ENCODE data around the gene KDR. TPM values are rescaled to one million over a fixed set of nuclear protein-coding genes. Genes with fewer than 3 reads are reported as not detected.

KDR gene
- polyA plus RNA-seq, 1 experiment, result not detected

GRCh38 chr4:55050418-55050950 is 74.9 kb downstream of the KDR start:
- Histone ChIP-seq H3K36me3 (ENCODE audit: control insufficient read depth, insufficient read depth, low read length) (no peaks in the 10 kb centered on the region), H3K27me3 (ENCODE audit: control insufficient read depth, insufficient read depth, low read length) (no peaks in the 10 kb centered on the region), H3K4me3 (ENCODE audit: low read depth, low read length) (no peak overlapping the region)
- no peak for TF ChIP-seq CTCF (IDR thresholded peaks at IDR 0.05; ENCODE audit: insufficient read depth, low read depth, low read length)
- DNase-seq (ENCODE audit: low read depth), result no peak
- ChIA-PET POLR2A (no interaction called here), CTCF (no interaction called here)

GRCh38 chr4:55038176-55038890 is 87.1 kb downstream of the KDR start:
- H3K4me3 ChIP-seq (ENCODE audit: low read depth, low read length), result no peak overlapping the region
- no peak for TF ChIP-seq CTCF (IDR thresholded peaks at IDR 0.05; ENCODE audit: insufficient read depth, low read depth, low read length)
- no peaks in the 10 kb centered on the region for H3K27me3 ChIP-seq (ENCODE audit: control insufficient read depth, insufficient read depth, low read length)
- H3K36me3 ChIP-seq (ENCODE audit: control insufficient read depth, insufficient read depth, low read length), result no peaks in the 10 kb centered on the region
- no peak for DNase-seq (ENCODE audit: low read depth)
- POLR2A ChIA-PET, result no interaction called here
- CTCF ChIA-PET, result interaction anchor here (1.4 kb wide), 1 partner anchor 11 kb away, joined by 4 read pairs; no protein-coding TSS in a partner anchor

- DNase-seq (ENCODE audit: low read depth), result no peak
- no peaks in the 10 kb centered on the region for H3K27me3 ChIP-seq (ENCODE audit: control insufficient read depth, insufficient read depth, low read length)
- no peak for TF ChIP-seq CTCF (IDR thresholded peaks at IDR 0.05; ENCODE audit: insufficient read depth, low read depth, low read length)
- no peaks in the 10 kb centered on the region for H3K36me3 ChIP-seq (ENCODE audit: control insufficient read depth, insufficient read depth, low read length)
- H3K4me3 ChIP-seq (ENCODE audit: low read depth, low read length), result no peak overlapping the region
- POLR2A ChIA-PET, result no interaction called here
- CTCF ChIA-PET, result interaction anchor here (1.4 kb wide), 1 partner anchor 10 kb away, joined by 4 read pairs; no protein-coding TSS in a partner anchor
Observed at GRCh38 chr4:55037728-55038127, 87.7 kb downstream of the KDR start.

GRCh38 chr4:55036405-55036804 is 89.0 kb downstream of the KDR start:
- no peak for DNase-seq (ENCODE audit: low read depth)
- no peak overlapping the region for H3K4me3 ChIP-seq (ENCODE audit: low read depth, low read length)
- no peak for TF ChIP-seq CTCF (IDR thresholded peaks at IDR 0.05; ENCODE audit: insufficient read depth, low read depth, low read length)
- ChIA-PET CTCF (no interaction called here), POLR2A (no interaction called here)
- no peaks in the 10 kb centered on the region for H3K27me3 ChIP-seq (ENCODE audit: control insufficient read depth, insufficient read depth, low read length)
- no peaks in the 10 kb centered on the region for H3K36me3 ChIP-seq (ENCODE audit: control insufficient read depth, insufficient read depth, low read length)

GRCh38 chr4:55035892-55036291 is 89.5 kb downstream of the KDR start:
- no peaks in the 10 kb centered on the region for H3K36me3 ChIP-seq (ENCODE audit: control insufficient read depth, insufficient read depth, low read length)
- TF ChIP-seq CTCF (IDR thresholded peaks at IDR 0.05; ENCODE audit: insufficient read depth, low read depth, low read length), result no peak
- H3K4me3 ChIP-seq (ENCODE audit: low read depth, low read length), result no peak overlapping the region
- H3K27me3 ChIP-seq (ENCODE audit: control insufficient read depth, insufficient read depth, low read length), result no peaks in the 10 kb centered on the region
- no peak for DNase-seq (ENCODE audit: low read depth)
- CTCF ChIA-PET, result no interaction called here
- POLR2A ChIA-PET, result no interaction called here

Measured in BJ (cell line).